Measurements from ENCODE around the gene LTA. TPM values are rescaled to one million over a fixed set of nuclear protein-coding genes. Genes with fewer than 3 reads are reported as not detected.

The LTA gene, protein sequence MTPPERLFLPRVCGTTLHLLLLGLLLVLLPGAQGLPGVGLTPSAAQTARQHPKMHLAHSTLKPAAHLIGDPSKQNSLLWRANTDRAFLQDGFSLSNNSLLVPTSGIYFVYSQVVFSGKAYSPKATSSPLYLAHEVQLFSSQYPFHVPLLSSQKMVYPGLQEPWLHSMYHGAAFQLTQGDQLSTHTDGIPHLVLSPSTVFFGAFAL
- total RNA-seq: not detected in 2 replicates
- long read RNA-seq: 0 reads

GRCh38 chr6:31572041-31572911, at the start of gene LTA:
LTA (plus strand) TSS chr6:31572289; CDS start chr6:31572743, 454 bp downstream.
- no peaks in the 10 kb centered on the region for H3K9me3 Mint-ChIP-seq (ENCODE audit: unreplicated experiment)
- no peak within 1 kb of the TSS for H3K27ac Mint-ChIP-seq (ENCODE audit: unreplicated experiment)
- peaks cover 6% of the 10 kb centered on the region for H3K27me3 Mint-ChIP-seq (ENCODE audit: unreplicated experiment)

GRCh38 chr6:31525553-31525931, 46.5 kb upstream of the LTA start:
- TF ChIP-seq, protein P1, sequence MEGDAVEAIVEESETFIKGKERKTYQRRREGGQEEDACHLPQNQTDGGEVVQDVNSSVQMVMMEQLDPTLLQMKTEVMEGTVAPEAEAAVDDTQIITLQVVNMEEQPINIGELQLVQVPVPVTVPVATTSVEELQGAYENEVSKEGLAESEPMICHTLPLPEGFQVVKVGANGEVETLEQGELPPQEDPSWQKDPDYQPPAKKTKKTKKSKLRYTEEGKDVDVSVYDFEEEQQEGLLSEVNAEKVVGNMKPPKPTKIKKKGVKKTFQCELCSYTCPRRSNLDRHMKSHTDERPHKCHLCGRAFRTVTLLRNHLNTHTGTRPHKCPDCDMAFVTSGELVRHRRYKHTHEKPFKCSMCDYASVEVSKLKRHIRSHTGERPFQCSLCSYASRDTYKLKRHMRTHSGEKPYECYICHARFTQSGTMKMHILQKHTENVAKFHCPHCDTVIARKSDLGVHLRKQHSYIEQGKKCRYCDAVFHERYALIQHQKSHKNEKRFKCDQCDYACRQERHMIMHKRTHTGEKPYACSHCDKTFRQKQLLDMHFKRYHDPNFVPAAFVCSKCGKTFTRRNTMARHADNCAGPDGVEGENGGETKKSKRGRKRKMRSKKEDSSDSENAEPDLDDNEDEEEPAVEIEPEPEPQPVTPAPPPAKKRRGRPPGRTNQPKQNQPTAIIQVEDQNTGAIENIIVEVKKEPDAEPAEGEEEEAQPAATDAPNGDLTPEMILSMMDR (IDR thresholded peaks at IDR 0.05): no peak
- no peak overlapping the region for H3K4me3 Mint-ChIP-seq (ENCODE audit: unreplicated experiment)
- no peaks in the 10 kb centered on the region for H3K9me3 Mint-ChIP-seq (ENCODE audit: unreplicated experiment)

More at GRCh38 chr6:31572041-31572911, at the start of gene LTA:
- no peak for DNase-seq (ENCODE audit: extremely low spot score, unreplicated experiment)
- no peaks in the 10 kb centered on the region for H3K4me1 Mint-ChIP-seq (ENCODE audit: unreplicated experiment)
- H3K36me3 Mint-ChIP-seq (ENCODE audit: unreplicated experiment): no peaks in the 10 kb centered on the region
- TF ChIP-seq, protein P1 (IDR thresholded peaks at IDR 0.05): no peak
- no peak within 1 kb of the TSS for H3K4me3 Mint-ChIP-seq (ENCODE audit: unreplicated experiment)

GRCh38 chr6:31525932-31526591, 46.0 kb upstream of the LTA start:
- TF ChIP-seq, protein P1 (IDR thresholded peaks at IDR 0.05): no peak

More at GRCh38 chr6:31525553-31525931, 46.5 kb upstream of the LTA start:
- H3K36me3 Mint-ChIP-seq (ENCODE audit: unreplicated experiment): peaks cover 6% of the 10 kb centered on the region
- DNase-seq (ENCODE audit: extremely low spot score, unreplicated experiment): no peak
- peaks cover 8% of the 10 kb centered on the region for H3K4me1 Mint-ChIP-seq (ENCODE audit: unreplicated experiment)
- H3K27ac Mint-ChIP-seq (ENCODE audit: unreplicated experiment): no peak overlapping the region
- H3K27me3 Mint-ChIP-seq (ENCODE audit: unreplicated experiment): peaks cover 14% of the 10 kb centered on the region

DNA sequence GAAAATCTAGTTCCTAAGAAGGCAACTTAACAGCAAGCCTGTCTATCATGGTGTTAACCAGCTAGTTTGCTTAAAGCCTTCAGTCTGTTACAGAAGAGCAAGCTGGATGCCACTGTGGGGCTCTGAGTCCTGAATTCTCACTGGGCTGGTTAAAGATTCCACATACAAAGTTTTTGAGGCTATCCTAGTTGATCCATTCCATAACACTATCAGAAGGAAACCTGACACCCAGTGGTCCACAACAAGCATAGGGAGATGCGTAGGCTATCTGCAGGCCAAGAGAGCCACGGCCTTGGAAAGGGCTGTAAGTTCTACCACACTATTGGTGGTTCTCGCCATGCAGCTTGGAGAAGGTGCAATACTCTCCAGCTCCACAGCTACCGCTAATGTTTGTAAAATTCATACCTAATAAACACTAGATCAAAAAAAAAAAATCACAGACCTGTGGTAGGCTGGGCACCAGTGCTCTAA, 43.7 kb upstream of the LTA start:
- TF ChIP-seq, protein P1 (IDR thresholded peaks at IDR 0.05): no peak
- H3K4me1 Mint-ChIP-seq (ENCODE audit: unreplicated experiment): peaks cover 8% of the 10 kb centered on the region
- H3K27me3 Mint-ChIP-seq (ENCODE audit: unreplicated experiment): no peaks in the 10 kb centered on the region
- H3K27ac Mint-ChIP-seq (ENCODE audit: unreplicated experiment): peak overlapping the region; percentile 43
- no peaks in the 10 kb centered on the region for H3K9me3 Mint-ChIP-seq (ENCODE audit: unreplicated experiment)
- H3K4me3 Mint-ChIP-seq (ENCODE audit: unreplicated experiment): no peak overlapping the region
- H3K36me3 Mint-ChIP-seq (ENCODE audit: unreplicated experiment): peaks cover 26% of the 10 kb centered on the region
- no peak for DNase-seq (ENCODE audit: extremely low spot score, unreplicated experiment)

More at GRCh38 chr6:31525932-31526591, 46.0 kb upstream of the LTA start:
- Mint-ChIP-seq H3K9me3 (ENCODE audit: unreplicated experiment) (no peaks in the 10 kb centered on the region), H3K27me3 (ENCODE audit: unreplicated experiment) (peaks cover 11% of the 10 kb centered on the region), H3K36me3 (ENCODE audit: unreplicated experiment) (peaks cover 11% of the 10 kb centered on the region), H3K4me1 (ENCODE audit: unreplicated experiment) (peaks cover 8% of the 10 kb centered on the region), H3K4me3 (ENCODE audit: unreplicated experiment) (no peak overlapping the region), H3K27ac (ENCODE audit: unreplicated experiment) (peak overlapping the region; percentile 21)
- no peak for DNase-seq (ENCODE audit: extremely low spot score, unreplicated experiment)
